ENCODE results near the gene GDI2. TPM values are rescaled to one million over a fixed set of nuclear protein-coding genes. Genes with fewer than 3 reads are reported as not detected.
"Not testable (repeated sequence)": the region's sequence is repeated elsewhere in the genome, so short reads cannot be mapped to it uniquely, and the experiment has no call there.

GDI2 gene
- total RNA-seq, 2 donors from 2014 or later = 179 to 185 TPM

DNA sequence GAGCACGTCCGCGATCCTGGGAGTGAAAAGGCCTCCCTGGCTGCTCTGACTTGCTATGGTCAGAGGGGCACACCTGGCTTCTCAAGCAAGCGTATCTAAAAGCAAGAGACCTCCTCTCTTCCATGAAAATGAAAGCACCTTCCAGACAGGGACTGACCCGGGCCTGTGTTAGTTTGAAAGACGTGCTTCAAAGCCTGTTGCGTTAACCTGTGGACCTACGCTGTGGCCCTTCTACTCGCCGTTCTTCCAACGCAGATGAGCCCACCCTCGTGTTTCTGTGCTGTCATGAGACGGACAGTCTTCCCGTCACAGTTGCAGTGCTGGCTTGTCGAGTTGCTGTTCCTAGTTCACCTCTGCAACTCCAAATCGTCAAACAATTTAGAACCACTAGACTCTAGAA lies 15.5 kb upstream of the GDI2 start:
- Histone ChIP-seq H3K27ac (no peak overlapping the region), H3K4me1 (peaks cover 5% of the 10 kb centered on the region), H3K36me3 (replicated peaks in 1 of 2; ENCODE audit: insufficient read depth in 1 of 2, low read depth in 2 of 2) (no peaks in the 10 kb centered on the region), H3K27me3 (no peaks in the 10 kb centered on the region), H3K4me3 (no peak overlapping the region), H3K9me3 (no peaks in the 10 kb centered on the region)
- 87 to 90% methylated on average over 16 of the region's 16 CpGs for WGBS, 2 donors
- no peak for ATAC-seq
- intact Hi-C loops (cut with DNase I) = no loop called here
- DNase-seq = no peak
- TF ChIP-seq, protein P1, sequence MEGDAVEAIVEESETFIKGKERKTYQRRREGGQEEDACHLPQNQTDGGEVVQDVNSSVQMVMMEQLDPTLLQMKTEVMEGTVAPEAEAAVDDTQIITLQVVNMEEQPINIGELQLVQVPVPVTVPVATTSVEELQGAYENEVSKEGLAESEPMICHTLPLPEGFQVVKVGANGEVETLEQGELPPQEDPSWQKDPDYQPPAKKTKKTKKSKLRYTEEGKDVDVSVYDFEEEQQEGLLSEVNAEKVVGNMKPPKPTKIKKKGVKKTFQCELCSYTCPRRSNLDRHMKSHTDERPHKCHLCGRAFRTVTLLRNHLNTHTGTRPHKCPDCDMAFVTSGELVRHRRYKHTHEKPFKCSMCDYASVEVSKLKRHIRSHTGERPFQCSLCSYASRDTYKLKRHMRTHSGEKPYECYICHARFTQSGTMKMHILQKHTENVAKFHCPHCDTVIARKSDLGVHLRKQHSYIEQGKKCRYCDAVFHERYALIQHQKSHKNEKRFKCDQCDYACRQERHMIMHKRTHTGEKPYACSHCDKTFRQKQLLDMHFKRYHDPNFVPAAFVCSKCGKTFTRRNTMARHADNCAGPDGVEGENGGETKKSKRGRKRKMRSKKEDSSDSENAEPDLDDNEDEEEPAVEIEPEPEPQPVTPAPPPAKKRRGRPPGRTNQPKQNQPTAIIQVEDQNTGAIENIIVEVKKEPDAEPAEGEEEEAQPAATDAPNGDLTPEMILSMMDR (IDR thresholded peaks at IDR 0.05) = no peak
- no peak for TF ChIP-seq POLR2A (IDR thresholded peaks at IDR 0.05)

GRCh38 chr10:5827841-5828240 lies 14.6 kb upstream of the GDI2 start:
- Histone ChIP-seq H3K9me3 (no peaks in the 10 kb centered on the region), H3K27ac (no peak overlapping the region), H3K36me3 (replicated peaks in 1 of 2; ENCODE audit: insufficient read depth in 1 of 2, low read depth in 2 of 2) (no peaks in the 10 kb centered on the region), H3K27me3 (no peaks in the 10 kb centered on the region), H3K4me3 (no peak overlapping the region), H3K4me1 (peaks cover 5% of the 10 kb centered on the region)
- ATAC-seq (no peak), DNase-seq (no peak)
- TF ChIP-seq POLR2A (IDR thresholded peaks at IDR 0.05) = no peak
- TF ChIP-seq, protein P1 (IDR thresholded peaks at IDR 0.05) = no peak
- WGBS, 2 donors = 85 to 86% methylated on average over 6 of the region's 6 CpGs
- intact Hi-C loops (cut with DNase I) = no loop called here

- intact Hi-C loops (cut with DNase I); H3K27ac ChIP-seq; DNase-seq; ATAC-seq; H3K4me1 ChIP-seq; H3K4me3 ChIP-seq; H3K36me3 ChIP-seq (replicated peaks in 1 of 2; ENCODE audit: insufficient read depth in 1 of 2, low read depth in 2 of 2); H3K27me3 ChIP-seq; H3K9me3 ChIP-seq: not testable (repeated sequence)
- 95 to 97% methylated on average over 6 of the region's 6 CpGs for WGBS, 2 donors
Observed at GRCh38 chr10:5826511-5826910, 13.3 kb upstream of the GDI2 start.

- ATAC-seq = no peak
- Histone ChIP-seq H3K4me1 (peaks cover 13% of the 10 kb centered on the region), H3K4me3 (no peak overlapping the region), H3K27me3 (no peaks in the 10 kb centered on the region), H3K36me3 (replicated peaks in 1 of 2; ENCODE audit: insufficient read depth in 1 of 2, low read depth in 2 of 2) (no peaks in the 10 kb centered on the region), H3K9me3 (no peaks in the 10 kb centered on the region), H3K27ac (no peak overlapping the region)
- intact Hi-C loops (cut with DNase I) = no loop called here
- TF ChIP-seq, protein P1 (IDR thresholded peaks at IDR 0.05) = no peak
- no peak for TF ChIP-seq POLR2A (IDR thresholded peaks at IDR 0.05)
- WGBS, 2 donors = 84 to 89% methylated on average over 6 of the region's 6 CpGs
- DNase-seq = peak in 1 of 4 donors; percentile 17
Observed at GRCh38 chr10:5818894-5819293, 5.7 kb upstream of the GDI2 start.

GRCh38 chr10:5818048-5818331 lies 4.8 kb upstream of the GDI2 start:
- Histone ChIP-seq H3K9me3 (no peaks in the 10 kb centered on the region), H3K36me3 (replicated peaks in 1 of 2; ENCODE audit: insufficient read depth in 1 of 2, low read depth in 2 of 2) (no peaks in the 10 kb centered on the region), H3K4me1 (peaks cover 13% of the 10 kb centered on the region), H3K4me3 (no peak overlapping the region), H3K27ac (no peak overlapping the region), H3K27me3 (no peaks in the 10 kb centered on the region)
- 89 to 90% methylated on average over 2 of the region's 2 CpGs for WGBS, 2 donors
- no peak for ATAC-seq
- intact Hi-C loops (cut with DNase I) = no loop called here
- no peak for DNase-seq
- TF ChIP-seq, protein P1 (IDR thresholded peaks at IDR 0.05) = no peak
- TF ChIP-seq POLR2A (IDR thresholded peaks at IDR 0.05) = no peak

Data from body of pancreas (tissue), 4 donors.